Fibroblast of the conjunctiva (primary cell): ENCODE measurements around the gene AGAP1.

Experiments used
- DNase-seq: peaks from one replicate; pipeline ENCODE4 v3.0.0-alpha.2; 2010; ENCODE audit warnings: low read depth

The AGAP1 gene

GRCh38 chr2:235533198-235533597, 39.4 kb downstream of the AGAP1 start:
- DNase-seq, result no peak

GRCh38 chr2:235533616-235534385, 40.0 kb downstream of the AGAP1 start:
- no peak for DNase-seq

GRCh38 chr2:235534678-235535422, 41.0 kb downstream of the AGAP1 start:
- no peak for DNase-seq

GRCh38 chr2:235535423-235536130, 41.7 kb downstream of the AGAP1 start:
- DNase-seq, result no peak

GRCh38 chr2:235536711-235537110, 42.9 kb downstream of the AGAP1 start:
- no peak for DNase-seq

- no peak for DNase-seq
These were observed 43.3 kb downstream of the AGAP1 start for GRCh38 chr2:235537186-235537585.

- DNase-seq, result no peak
These were observed 43.7 kb downstream of the AGAP1 start for GRCh38 chr2:235537587-235537986.

- DNase-seq, result no peak
These were observed 44.3 kb downstream of the AGAP1 start for GRCh38 chr2:235538144-235538639.

GRCh38 chr2:235538981-235539380, 45.1 kb downstream of the AGAP1 start:
- no peak for DNase-seq

- DNase-seq, result no peak
These were observed 45.9 kb downstream of the AGAP1 start for GRCh38 chr2:235539773-235540172.

- no peak for DNase-seq
These were observed 47.2 kb downstream of the AGAP1 start for GRCh38 chr2:235541016-235541415.

GRCh38 chr2:235541838-235542549, 48.2 kb downstream of the AGAP1 start:
- DNase-seq, result no peak

GRCh38 chr2:235542733-235543127, 48.9 kb downstream of the AGAP1 start:
- no peak for DNase-seq

- no peak for DNase-seq
These were observed 49.4 kb downstream of the AGAP1 start for GRCh38 chr2:235543128-235543750.

GRCh38 chr2:235543851-235544688, 50.2 kb downstream of the AGAP1 start:
- no peak for DNase-seq

- DNase-seq, result no peak
These were observed 50.8 kb downstream of the AGAP1 start for GRCh38 chr2:235544689-235544969.

- DNase-seq, result no peak
These were observed 51.7 kb downstream of the AGAP1 start for GRCh38 chr2:235545339-235546150.

GRCh38 chr2:235546151-235546435, 52.2 kb downstream of the AGAP1 start:
- DNase-seq, result no peak

GRCh38 chr2:235546436-235546835, 52.6 kb downstream of the AGAP1 start:
- DNase-seq, result no peak

GRCh38 chr2:235549735-235550377, 56.0 kb downstream of the AGAP1 start:
- no peak for DNase-seq
